Measurements from ENCODE around the gene SMIM36. TPM values are rescaled to one million over a fixed set of nuclear protein-coding genes. Genes with fewer than 3 reads are reported as not detected.
"Not testable (repeated sequence)": the region's sequence is repeated elsewhere in the genome, so short reads cannot be mapped to it uniquely, and the experiment has no call there.

Gene SMIM36
- total RNA-seq, 1 experiment from 2014 or later, result not detected

DNA sequence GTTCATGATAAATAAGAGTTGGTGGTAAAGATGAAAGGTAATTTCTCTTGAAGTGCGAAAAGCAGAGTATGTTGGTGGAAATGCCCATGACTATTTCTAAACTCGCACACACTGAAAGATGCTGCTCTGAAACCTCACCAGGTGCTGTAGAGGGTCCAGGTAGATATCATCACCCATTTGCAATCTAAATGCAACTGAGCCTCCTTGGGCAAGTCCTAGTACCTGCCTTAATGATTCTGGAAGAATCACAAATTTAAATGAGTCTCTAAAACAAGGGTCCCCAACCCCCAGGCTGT lies 83.7 kb downstream of the SMIM36 start:
- in situ Hi-C loops (cut with HindIII; ENCODE audit: low pct_unique_long_range_greater_than_20kb, low sequenced_read_pairs), result no loop called here
- DNase-seq (ENCODE audit: low read depth, low spot score), result no peak

DNA sequence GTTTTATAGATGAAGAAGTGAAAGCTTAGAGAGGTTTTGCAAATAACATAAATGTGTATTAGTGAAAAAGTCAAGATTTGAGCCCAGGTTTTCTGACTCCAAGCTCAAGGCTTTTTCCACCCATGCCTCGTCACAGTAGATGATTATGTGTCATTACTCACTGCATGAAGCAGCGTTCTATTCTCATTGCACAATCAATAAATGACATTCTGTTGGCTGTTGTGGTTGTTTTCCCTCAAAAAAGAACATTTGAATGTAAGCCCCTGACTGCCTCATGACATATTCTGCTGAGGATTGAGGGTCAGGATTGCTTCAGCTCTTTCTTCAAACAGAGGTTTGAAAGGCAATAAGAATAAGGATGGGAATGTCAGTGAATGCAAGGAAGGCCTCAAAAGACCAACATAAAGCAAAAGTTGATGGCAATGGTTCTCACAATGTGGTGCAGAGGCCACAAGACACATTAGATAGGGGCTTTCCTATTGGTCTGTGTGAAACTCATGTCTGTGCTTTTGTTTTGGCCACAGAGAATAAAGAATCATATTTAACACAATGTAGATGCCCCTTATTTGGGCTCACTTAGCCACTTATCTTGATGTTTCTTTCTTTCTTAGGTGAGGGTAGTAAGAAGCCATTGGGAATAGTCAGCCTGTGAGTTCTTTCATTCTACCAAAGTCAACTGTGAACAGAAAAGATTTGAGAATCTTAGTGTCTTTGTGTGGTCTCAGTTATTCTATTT lies 84.2 kb downstream of the SMIM36 start:
- DNase-seq (ENCODE audit: low read depth, low spot score), result peak; percentile 77
- in situ Hi-C loops (cut with HindIII; ENCODE audit: low pct_unique_long_range_greater_than_20kb, low sequenced_read_pairs), result no loop called here

DNA sequence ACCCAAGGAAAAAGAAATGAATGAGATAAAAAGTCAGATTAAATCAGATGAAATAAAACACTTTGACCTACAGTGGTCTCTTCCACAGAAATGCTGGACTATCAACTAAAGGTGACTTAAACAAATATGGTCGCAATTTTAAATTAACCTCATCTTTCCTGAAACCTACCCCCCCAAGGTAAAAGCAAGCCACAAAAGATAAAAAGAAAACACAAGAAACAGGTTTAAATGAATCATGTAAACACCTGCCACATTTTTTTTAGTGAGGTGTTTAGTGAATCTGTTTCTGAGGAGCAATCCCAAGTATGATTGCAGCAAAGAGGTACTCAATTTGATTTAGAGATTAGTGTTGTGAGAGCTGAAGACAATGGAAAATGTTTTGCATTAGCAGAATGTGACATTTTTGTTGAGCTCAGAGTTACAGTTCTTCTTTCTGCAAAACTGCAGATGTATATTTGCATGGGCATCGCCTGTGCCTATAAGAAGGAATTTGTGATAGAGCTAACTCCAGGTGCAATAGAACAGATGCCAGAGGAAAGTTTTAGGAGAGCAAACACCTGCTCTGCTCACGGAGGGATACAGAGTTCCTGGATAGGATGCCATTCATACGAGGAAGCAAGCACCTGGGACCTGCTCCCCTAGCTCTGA lies 86.2 kb downstream of the SMIM36 start:
- DNase-seq (ENCODE audit: low read depth, low spot score), result no peak
- in situ Hi-C loops (cut with HindIII; ENCODE audit: low pct_unique_long_range_greater_than_20kb, low sequenced_read_pairs), result no loop called here

GRCh38 chr17:55423535-55423934 lies 87.7 kb downstream of the SMIM36 start:
- in situ Hi-C loops (cut with HindIII; ENCODE audit: low pct_unique_long_range_greater_than_20kb, low sequenced_read_pairs), result no loop called here
- DNase-seq (ENCODE audit: low read depth, low spot score), result no peak

GRCh38 chr17:55422828-55423164 lies 88.5 kb downstream of the SMIM36 start:
- DNase-seq (ENCODE audit: low read depth, low spot score); in situ Hi-C loops (cut with HindIII; ENCODE audit: low pct_unique_long_range_greater_than_20kb, low sequenced_read_pairs): not testable (repeated sequence)

- in situ Hi-C loops (cut with HindIII; ENCODE audit: low pct_unique_long_range_greater_than_20kb, low sequenced_read_pairs), result no loop called here
- no peak for DNase-seq (ENCODE audit: low read depth, low spot score)
These were observed 89.9 kb downstream of the SMIM36 start, which contains the start of gene MMD for GRCh38 chr17:55421179-55421934. Gene MMD, minus strand, starts transcription at chr17:55421835. Its CDS starts 140 bp downstream, at chr17:55421695.

GRCh38 chr17:55420776-55421178 lies 90.5 kb downstream of the SMIM36 start:
- DNase-seq (ENCODE audit: low read depth, low spot score), result peak; percentile 26
- in situ Hi-C loops (cut with HindIII; ENCODE audit: low pct_unique_long_range_greater_than_20kb, low sequenced_read_pairs), result no loop called here

- in situ Hi-C loops (cut with HindIII; ENCODE audit: low pct_unique_long_range_greater_than_20kb, low sequenced_read_pairs), result no loop called here
- DNase-seq (ENCODE audit: low read depth, low spot score), result no peak
These were observed 91.0 kb downstream of the SMIM36 start for GRCh38 chr17:55420067-55420775.

- in situ Hi-C loops (cut with HindIII; ENCODE audit: low pct_unique_long_range_greater_than_20kb, low sequenced_read_pairs), result no loop called here
- no peak for DNase-seq (ENCODE audit: low read depth, low spot score)
These were observed 92.6 kb downstream of the SMIM36 start for GRCh38 chr17:55418369-55419268.

DNA sequence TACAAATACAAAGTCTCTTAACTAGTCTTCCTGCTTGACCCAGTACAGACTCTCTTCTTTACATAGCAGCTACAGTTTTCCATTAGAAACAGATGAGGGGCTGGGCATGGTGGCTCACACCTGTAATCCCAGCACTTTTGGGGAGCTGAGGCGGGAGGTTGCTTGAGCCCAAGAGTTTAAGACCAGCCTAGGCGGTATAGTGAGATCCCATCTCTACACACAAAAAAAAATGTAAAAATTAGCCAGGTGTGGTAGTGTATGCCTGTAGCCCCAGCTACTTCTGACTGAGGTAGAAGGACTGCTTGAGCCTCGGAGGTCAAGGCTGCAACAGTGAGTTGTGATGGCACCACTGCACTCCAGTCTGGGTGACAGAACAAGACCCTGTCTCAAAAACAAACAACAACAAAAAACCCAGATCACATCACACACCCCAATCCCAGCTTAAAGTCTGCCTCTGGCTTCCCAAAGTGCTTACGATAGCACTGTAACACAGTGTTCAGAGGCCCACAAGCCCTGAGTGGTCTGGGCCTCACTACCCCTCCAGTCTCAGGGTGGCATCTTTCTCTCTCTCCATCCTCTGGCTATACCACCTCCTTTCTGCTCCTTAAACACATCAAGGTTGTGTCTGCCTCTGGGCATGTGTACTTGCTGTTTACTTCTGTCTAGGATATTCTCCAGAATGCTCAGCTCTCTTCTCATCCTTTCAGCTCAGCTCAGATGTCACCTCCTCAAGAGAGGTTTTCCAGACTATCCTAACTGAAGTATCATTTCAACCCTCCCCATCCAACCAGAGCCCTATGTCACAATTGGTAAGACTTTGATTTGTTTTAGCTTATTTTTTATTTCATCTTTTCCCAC lies 93.6 kb downstream of the SMIM36 start:
- no peak for DNase-seq (ENCODE audit: low read depth, low spot score)
- in situ Hi-C loops (cut with HindIII; ENCODE audit: low pct_unique_long_range_greater_than_20kb, low sequenced_read_pairs), result no loop called here

DNA sequence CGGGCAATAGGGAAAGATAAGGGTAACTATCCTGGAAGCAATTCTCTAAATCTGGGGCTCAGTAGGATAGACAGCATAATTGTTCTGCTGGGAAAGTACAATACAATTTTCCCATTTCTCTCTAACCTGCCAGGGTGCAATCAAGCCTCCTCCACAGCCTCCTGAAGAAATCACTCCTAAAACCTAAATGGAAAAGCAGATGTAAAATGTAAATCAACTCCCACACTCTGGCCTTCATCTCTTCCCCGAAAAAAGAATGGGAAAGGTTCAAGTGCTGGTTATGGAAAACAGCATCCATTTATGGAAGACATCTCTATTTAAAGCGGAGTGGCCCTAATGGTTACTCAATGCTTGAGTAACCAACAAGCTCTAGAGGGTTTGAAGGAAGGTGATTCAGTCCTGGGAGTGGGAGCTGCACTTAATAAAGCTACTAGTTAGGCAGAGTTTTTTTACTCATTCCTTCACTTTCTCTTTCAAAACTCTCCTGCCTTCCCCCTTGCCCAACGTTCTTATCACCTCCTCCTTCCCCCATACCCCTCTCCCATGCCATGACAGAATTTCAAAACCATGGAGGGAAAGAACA lies 94.7 kb downstream of the SMIM36 start:
- DNase-seq (ENCODE audit: low read depth, low spot score), result no peak
- in situ Hi-C loops (cut with HindIII; ENCODE audit: low pct_unique_long_range_greater_than_20kb, low sequenced_read_pairs), result no loop called here

GRCh38 chr17:55416000-55416399 lies 95.3 kb downstream of the SMIM36 start:
- no peak for DNase-seq (ENCODE audit: low read depth, low spot score)

GRCh38 chr17:55414983-55415382 lies 96.3 kb downstream of the SMIM36 start:
- DNase-seq (ENCODE audit: low read depth, low spot score), result no peak
- in situ Hi-C loops (cut with HindIII; ENCODE audit: low pct_unique_long_range_greater_than_20kb, low sequenced_read_pairs), result no loop called here

More at GRCh38 chr17:55416000-55416399, 95.3 kb downstream of the SMIM36 start:
- in situ Hi-C loops (cut with HindIII; ENCODE audit: low pct_unique_long_range_greater_than_20kb, low sequenced_read_pairs), result no loop called here

DNA sequence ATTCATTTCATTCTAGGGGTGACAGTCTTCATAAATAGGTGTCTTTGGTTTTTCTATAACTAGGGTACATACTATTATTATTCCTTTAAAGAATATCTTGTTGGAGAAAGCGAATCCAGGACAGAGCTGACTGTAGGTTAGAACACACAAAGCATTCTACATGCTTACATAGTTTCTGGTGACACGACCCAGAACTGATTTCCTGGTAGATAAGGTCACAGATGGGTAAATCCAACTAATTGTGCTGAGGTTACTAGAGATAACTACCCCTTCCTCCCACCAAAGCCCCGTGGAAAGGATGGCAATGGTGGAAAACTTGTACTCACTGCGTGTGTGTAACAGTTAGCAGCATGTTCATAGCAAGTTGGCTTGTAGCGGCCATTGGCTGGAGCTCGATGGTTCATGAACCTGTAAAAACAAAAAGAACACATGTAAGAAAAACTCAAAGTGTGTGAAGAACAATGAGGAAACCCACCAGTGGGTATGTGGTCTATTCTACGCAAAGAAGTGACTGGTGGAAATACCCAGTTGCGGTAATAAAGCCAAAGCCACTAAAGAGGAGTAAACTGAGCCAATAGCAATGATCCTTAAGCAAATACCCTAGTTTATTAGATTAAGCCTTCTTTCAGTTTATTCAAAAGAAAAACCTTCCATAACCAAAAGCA lies 97.3 kb downstream of the SMIM36 start:
- in situ Hi-C loops (cut with HindIII; ENCODE audit: low pct_unique_long_range_greater_than_20kb, low sequenced_read_pairs), result no loop called here

DNA sequence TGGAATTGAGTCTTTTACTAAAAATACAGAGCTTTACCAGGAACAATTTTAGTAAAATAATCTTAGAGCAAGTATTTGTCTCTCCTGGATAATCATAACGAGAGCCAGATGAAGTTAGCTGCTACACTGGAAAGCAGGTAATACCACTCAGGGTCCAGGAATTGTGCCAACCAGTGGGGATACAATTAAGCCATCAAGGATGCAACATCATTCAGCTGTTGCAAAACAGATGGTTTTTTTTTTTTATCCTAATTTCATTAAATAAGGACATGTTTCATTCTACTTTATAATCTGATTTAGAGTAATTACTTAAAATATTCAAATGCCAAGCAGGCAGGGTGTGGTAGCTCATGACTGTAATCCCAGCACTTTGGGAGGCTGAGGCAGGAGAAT lies 99.8 kb downstream of the SMIM36 start:
- in situ Hi-C loops (cut with HindIII; ENCODE audit: low pct_unique_long_range_greater_than_20kb, low sequenced_read_pairs), result no loop called here
- DNase-seq (ENCODE audit: low read depth, low spot score), result no peak

More for the DNA sequence above, 97.3 kb downstream of the SMIM36 start:
- DNase-seq (ENCODE audit: low read depth, low spot score), result no peak

All from SK-MEL-5 (cell line).